GM23338 (cell line): ENCODE results near the gene STK38. TPM values are rescaled to one million over a fixed set of nuclear protein-coding genes. Genes with fewer than 3 reads are reported as not detected.

Experiments
- ETS1 ChIP-seq: IDR thresholded peaks from 2 replicates; pipeline ENCODE4 v1.6.1; 2016; ENCODE audit warnings: antibody characterized with exemption
- EZH2phosphoT487 ChIP-seq: fragments of 200-600 bp; sonication (generic); IDR thresholded peaks from one replicate; pipeline ENCODE4 v1.8.1; 2018; ENCODE audit warnings: antibody characterized with exemption; ENCODE audit not compliant: unreplicated experiment
- JUNB ChIP-seq: IDR thresholded peaks from one replicate; pipeline ENCODE4 v1.6.1; 2016; ENCODE audit warnings: antibody characterized with exemption; ENCODE audit not compliant: unreplicated experiment
- NANOG ChIP-seq: IDR thresholded peaks from 2 replicates; pipeline ENCODE4 v1.6.1; 2016; ENCODE audit warnings: antibody characterized with exemption, borderline replicate concordance
- POLR2AphosphoS5 ChIP-seq: IDR thresholded peaks from 2 replicates; pipeline ENCODE4 v1.6.1; 2016; ENCODE audit warnings: antibody characterized with exemption, low read depth
- REST ChIP-seq: IDR thresholded peaks from one replicate; pipeline ENCODE4 v1.6.1; 2018; ENCODE audit warnings: antibody characterized with exemption; ENCODE audit not compliant: unreplicated experiment
- ZNF114 ChIP-seq: fragments of 250-450 bp; sonication (Bioruptor Pico); IDR thresholded peaks from 2 replicates; pipeline ENCODE4 v1.5.0; 2020; ENCODE audit warnings: mild to moderate bottlenecking, moderate library complexity
- ZNF462 ChIP-seq: fragments of 250-450 bp; sonication (Bioruptor Pico); IDR thresholded peaks from 2 replicates; pipeline ENCODE4 v1.5.0; 2020; ENCODE audit warnings: mild to moderate bottlenecking, moderate library complexity
- polyA plus RNA-seq: library from polyadenylated mRNA; unstranded; fragments of >200 nt; fragmentation: Nextera tagmentation; extraction: Ambion mirVana; gene quantifications from 2 replicates; pipeline ENCODE4 v1.2.1, GENCODE V29; 2016
- total RNA-seq: library from RNA; depleted of rRNA; stranded (reverse); fragments of >200 nt; shearing (Covaris generic); gene quantifications from 2 replicates; pipeline ENCODE4 v1.2.3, GENCODE V29; 2014
- TF ChIP-seq, protein P1 (sequence below), 2 experiments: fragments of 200-600 bp in 1 of 2; sonication (generic) in 1 of 2; conservative IDR thresholded peaks; 2 replicates each; pipeline versions ENCODE4 v1.5.1 to v1.6.1; 2016 to 2017; ENCODE audit warnings: antibody characterized with exemption in 2 of 2, low read depth in 2 of 2, mild to moderate bottlenecking in 2 of 2, moderate library complexity in 1 of 2

The STK38 gene
- total and polyA plus RNA-seq, 2 experiments from 2014 or later = 10.8 to 17.4 TPM

- TF ChIP-seq ZNF462 (CRISPR knock-in tag) (no peak), ETS1 (no peak), ZNF114 (CRISPR knock-in tag) (no peak), EZH2phosphoT487 (no peak), POLR2AphosphoS5 (no peak), NANOG (no peak), JUNB (no peak), REST (no peak)
- TF ChIP-seq, protein P1, sequence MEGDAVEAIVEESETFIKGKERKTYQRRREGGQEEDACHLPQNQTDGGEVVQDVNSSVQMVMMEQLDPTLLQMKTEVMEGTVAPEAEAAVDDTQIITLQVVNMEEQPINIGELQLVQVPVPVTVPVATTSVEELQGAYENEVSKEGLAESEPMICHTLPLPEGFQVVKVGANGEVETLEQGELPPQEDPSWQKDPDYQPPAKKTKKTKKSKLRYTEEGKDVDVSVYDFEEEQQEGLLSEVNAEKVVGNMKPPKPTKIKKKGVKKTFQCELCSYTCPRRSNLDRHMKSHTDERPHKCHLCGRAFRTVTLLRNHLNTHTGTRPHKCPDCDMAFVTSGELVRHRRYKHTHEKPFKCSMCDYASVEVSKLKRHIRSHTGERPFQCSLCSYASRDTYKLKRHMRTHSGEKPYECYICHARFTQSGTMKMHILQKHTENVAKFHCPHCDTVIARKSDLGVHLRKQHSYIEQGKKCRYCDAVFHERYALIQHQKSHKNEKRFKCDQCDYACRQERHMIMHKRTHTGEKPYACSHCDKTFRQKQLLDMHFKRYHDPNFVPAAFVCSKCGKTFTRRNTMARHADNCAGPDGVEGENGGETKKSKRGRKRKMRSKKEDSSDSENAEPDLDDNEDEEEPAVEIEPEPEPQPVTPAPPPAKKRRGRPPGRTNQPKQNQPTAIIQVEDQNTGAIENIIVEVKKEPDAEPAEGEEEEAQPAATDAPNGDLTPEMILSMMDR (conservative IDR thresholded peaks at IDR 0.05; ENCODE audit: low read depth in 2 of 2) = no peak
These were observed 22.4 kb downstream of the STK38 start (continued) for GRCh38 chr6:36524871-36525270.
